Panc1 (cell line): Measurements from ENCODE around the gene HHLA2.

Source experiments
- POLR2AphosphoS5 ChIP-seq: IDR thresholded peaks from 2 replicates; pipeline ENCODE4 v1.6.1; 2012; ENCODE audit warnings: mild to moderate bottlenecking, low read depth, low read length, moderate library complexity
- SIN3A ChIP-seq: IDR thresholded peaks from 2 replicates; pipeline ENCODE4 v1.6.1; 2012; ENCODE audit warnings: low read depth, mild to moderate bottlenecking, low read length, moderate library complexity, borderline replicate concordance; ENCODE audit not compliant: insufficient read depth
- TCF7L2 ChIP-seq: IDR thresholded peaks from 2 replicates; pipeline ENCODE4 v1.6.1; 2011; ENCODE audit warnings: mild to moderate bottlenecking, low read depth, low read length, inconsistent platforms
- TF ChIP-seq, protein P1 (sequence below): fragments of 450-650 bp; IDR thresholded peaks from 2 replicates; pipeline ENCODE4 v1.5.1; 2017; ENCODE audit warnings: mild to moderate bottlenecking
- TF ChIP-seq, protein P2 (sequence below), 2 experiments: IDR thresholded peaks; 2 replicates each; pipeline ENCODE4 v1.6.1; 2011 to 2012; ENCODE audit warnings: low read depth in 2 of 2, control low read depth in 1 of 2, low read length in 1 of 2, mild to moderate bottlenecking in 1 of 2, moderate library complexity in 1 of 2; ENCODE audit not compliant: insufficient read depth in 1 of 2

DNA sequence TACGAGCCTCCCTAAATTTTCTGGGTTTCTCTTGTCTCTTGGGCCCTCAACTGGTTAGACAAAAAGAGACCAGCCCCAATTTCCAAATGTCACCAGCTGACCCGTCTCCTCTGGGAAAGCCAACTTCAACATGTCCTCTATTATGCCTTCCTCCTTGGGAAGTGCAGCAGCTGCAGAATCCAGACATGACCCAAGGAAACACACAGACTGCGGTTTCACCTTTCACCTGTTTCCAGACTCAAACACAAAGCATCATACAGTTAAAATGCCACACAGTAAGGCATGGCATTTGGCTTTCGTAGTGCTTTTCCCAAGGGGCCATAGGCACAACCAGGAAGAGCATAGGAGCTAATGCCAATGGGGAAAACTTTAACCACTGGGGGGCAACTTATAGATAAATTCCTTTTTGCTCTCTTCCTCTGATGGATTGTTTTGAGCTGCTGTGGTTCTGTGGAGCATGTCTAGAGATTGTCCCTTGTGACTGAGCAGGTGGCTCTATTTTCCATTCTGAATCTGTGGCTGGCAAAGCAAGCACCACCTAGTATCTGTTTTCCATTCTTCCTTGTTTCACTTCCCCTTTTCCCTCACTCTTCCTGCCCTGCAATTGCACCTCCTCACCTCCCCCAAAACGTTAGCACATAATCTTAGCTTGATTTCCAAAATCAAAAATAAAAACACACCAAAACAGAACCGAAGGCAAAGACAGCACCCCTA lies 49.3 kb downstream of the HHLA2 start:
- TF ChIP-seq, protein P1, sequence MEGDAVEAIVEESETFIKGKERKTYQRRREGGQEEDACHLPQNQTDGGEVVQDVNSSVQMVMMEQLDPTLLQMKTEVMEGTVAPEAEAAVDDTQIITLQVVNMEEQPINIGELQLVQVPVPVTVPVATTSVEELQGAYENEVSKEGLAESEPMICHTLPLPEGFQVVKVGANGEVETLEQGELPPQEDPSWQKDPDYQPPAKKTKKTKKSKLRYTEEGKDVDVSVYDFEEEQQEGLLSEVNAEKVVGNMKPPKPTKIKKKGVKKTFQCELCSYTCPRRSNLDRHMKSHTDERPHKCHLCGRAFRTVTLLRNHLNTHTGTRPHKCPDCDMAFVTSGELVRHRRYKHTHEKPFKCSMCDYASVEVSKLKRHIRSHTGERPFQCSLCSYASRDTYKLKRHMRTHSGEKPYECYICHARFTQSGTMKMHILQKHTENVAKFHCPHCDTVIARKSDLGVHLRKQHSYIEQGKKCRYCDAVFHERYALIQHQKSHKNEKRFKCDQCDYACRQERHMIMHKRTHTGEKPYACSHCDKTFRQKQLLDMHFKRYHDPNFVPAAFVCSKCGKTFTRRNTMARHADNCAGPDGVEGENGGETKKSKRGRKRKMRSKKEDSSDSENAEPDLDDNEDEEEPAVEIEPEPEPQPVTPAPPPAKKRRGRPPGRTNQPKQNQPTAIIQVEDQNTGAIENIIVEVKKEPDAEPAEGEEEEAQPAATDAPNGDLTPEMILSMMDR = no peak
- TF ChIP-seq, protein P2, sequence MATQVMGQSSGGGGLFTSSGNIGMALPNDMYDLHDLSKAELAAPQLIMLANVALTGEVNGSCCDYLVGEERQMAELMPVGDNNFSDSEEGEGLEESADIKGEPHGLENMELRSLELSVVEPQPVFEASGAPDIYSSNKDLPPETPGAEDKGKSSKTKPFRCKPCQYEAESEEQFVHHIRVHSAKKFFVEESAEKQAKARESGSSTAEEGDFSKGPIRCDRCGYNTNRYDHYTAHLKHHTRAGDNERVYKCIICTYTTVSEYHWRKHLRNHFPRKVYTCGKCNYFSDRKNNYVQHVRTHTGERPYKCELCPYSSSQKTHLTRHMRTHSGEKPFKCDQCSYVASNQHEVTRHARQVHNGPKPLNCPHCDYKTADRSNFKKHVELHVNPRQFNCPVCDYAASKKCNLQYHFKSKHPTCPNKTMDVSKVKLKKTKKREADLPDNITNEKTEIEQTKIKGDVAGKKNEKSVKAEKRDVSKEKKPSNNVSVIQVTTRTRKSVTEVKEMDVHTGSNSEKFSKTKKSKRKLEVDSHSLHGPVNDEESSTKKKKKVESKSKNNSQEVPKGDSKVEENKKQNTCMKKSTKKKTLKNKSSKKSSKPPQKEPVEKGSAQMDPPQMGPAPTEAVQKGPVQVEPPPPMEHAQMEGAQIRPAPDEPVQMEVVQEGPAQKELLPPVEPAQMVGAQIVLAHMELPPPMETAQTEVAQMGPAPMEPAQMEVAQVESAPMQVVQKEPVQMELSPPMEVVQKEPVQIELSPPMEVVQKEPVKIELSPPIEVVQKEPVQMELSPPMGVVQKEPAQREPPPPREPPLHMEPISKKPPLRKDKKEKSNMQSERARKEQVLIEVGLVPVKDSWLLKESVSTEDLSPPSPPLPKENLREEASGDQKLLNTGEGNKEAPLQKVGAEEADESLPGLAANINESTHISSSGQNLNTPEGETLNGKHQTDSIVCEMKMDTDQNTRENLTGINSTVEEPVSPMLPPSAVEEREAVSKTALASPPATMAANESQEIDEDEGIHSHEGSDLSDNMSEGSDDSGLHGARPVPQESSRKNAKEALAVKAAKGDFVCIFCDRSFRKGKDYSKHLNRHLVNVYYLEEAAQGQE (IDR thresholded peaks at IDR 0.05; ENCODE audit: insufficient read depth in 1 of 2, low read depth in 2 of 2, low read length in 1 of 2) = no peak
- TF ChIP-seq POLR2AphosphoS5 (no peak), SIN3A (no peak), TCF7L2 (no peak)
